Gastrocnemius medialis (tissue), 4 donors: ENCODE measurements around the gene FNDC3B.

Experiments used
- POLR2A ChIP-seq, 2 donors: fragments of 450-650 bp; IDR thresholded peaks; one replicate each; pipeline ENCODE4 v1.6.1; 2017; ENCODE audit warnings: antibody characterized with exemption in 2 of 2, mild to moderate bottlenecking in 2 of 2, moderate library complexity in 2 of 2
- TF ChIP-seq, protein P1 (sequence below), 5 experiments: fragments of 450-650 bp in 3 of 5; fragments of 200-600 bp in 2 of 5; sonication (generic) in 2 of 5; IDR thresholded peaks in 4 of 5; conservative IDR thresholded peaks in 1 of 5; 1 replicate in 4 of 5; 2 replicates in 1 of 5; pipeline ENCODE4 v1.5.1; 2016 to 2019; ENCODE audit warnings: antibody characterized with exemption in 5 of 5, mild to moderate bottlenecking in 3 of 5, moderate library complexity in 3 of 5

DNA sequence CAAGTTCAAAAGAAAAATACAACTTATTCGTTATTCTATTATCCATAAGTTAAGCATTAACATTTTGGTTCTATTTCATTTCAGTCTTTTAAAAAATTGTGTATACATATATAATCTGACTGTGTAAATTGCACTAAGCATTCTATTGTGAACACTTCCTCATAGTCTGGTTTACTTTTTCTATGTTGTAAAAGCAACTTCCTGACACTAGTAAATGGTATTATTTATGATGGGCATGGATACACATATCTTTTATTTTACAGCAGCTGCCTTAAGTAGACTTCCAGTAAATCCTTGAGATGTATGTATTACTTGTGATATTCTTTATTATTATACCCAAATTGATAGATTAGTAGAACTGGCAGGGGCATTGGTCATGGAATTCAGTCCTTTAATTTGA, 58.2 kb downstream of the FNDC3B start:
- TF ChIP-seq, protein P1, sequence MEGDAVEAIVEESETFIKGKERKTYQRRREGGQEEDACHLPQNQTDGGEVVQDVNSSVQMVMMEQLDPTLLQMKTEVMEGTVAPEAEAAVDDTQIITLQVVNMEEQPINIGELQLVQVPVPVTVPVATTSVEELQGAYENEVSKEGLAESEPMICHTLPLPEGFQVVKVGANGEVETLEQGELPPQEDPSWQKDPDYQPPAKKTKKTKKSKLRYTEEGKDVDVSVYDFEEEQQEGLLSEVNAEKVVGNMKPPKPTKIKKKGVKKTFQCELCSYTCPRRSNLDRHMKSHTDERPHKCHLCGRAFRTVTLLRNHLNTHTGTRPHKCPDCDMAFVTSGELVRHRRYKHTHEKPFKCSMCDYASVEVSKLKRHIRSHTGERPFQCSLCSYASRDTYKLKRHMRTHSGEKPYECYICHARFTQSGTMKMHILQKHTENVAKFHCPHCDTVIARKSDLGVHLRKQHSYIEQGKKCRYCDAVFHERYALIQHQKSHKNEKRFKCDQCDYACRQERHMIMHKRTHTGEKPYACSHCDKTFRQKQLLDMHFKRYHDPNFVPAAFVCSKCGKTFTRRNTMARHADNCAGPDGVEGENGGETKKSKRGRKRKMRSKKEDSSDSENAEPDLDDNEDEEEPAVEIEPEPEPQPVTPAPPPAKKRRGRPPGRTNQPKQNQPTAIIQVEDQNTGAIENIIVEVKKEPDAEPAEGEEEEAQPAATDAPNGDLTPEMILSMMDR (IDR thresholded peaks at IDR 0.05 in 4 of 5, conservative IDR thresholded peaks at IDR 0.05 in 1 of 5) = no peak
- TF ChIP-seq POLR2A (IDR thresholded peaks at IDR 0.05) = no peak
